SK-N-SH (cell line): ENCODE data around the gene ZNF697.

Experiments
- CHD2 ChIP-seq: fragments of 150-350 bp; IDR thresholded peaks from 2 replicates; pipeline ENCODE4 v1.6.1; 2018; ENCODE audit warnings: low read length; ENCODE audit not compliant: partially characterized antibody
- EZH2phosphoT487 ChIP-seq: fragments of 200-600 bp; sonication (generic); IDR thresholded peaks from 2 replicates; pipeline ENCODE4 v1.6.1; 2017; ENCODE audit warnings: low read depth, mixed run types, mild to moderate bottlenecking, antibody characterized with exemption, moderate library complexity, borderline replicate concordance
- GABPA ChIP-seq: IDR thresholded peaks from 2 replicates; pipeline ENCODE4 v1.4.0; 2012; ENCODE audit warnings: low read depth, mild to moderate bottlenecking
- MXI1 ChIP-seq: IDR thresholded peaks from 2 replicates; pipeline ENCODE4 v1.6.1; 2012; ENCODE audit warnings: mild to moderate bottlenecking, low read depth, low read length, improper control_type of control experiment
- NFIC ChIP-seq: IDR thresholded peaks from 2 replicates; pipeline ENCODE4 v1.4.0; 2012; ENCODE audit warnings: borderline replicate concordance
- NRF1 ChIP-seq: IDR thresholded peaks from 2 replicates; pipeline ENCODE4 v1.6.1; 2012; ENCODE audit warnings: low read depth, mild to moderate bottlenecking, low read length
- POLR2AphosphoS5 ChIP-seq: IDR thresholded peaks from 2 replicates; pipeline ENCODE4 v1.6.1; 2012; ENCODE audit warnings: low read depth, low read length
- RCOR1 ChIP-seq: fragments of 150-350 bp; IDR thresholded peaks from 2 replicates; pipeline ENCODE4 v1.6.1; 2017; ENCODE audit warnings: antibody characterized with exemption, low read length
- RFX5 ChIP-seq: IDR thresholded peaks from 2 replicates; pipeline ENCODE4 v1.6.1; 2012; ENCODE audit warnings: mild to moderate bottlenecking, improper control_type of control experiment, low read length
- SIN3A ChIP-seq: IDR thresholded peaks from 2 replicates; pipeline ENCODE4 v1.6.1; 2012; ENCODE audit warnings: low read depth, mild to moderate bottlenecking, low read length, moderate library complexity, borderline replicate concordance
- TF ChIP-seq, protein P1 (sequence below): fragments of 200-600 bp; sonication (generic); IDR thresholded peaks from 2 replicates; pipeline ENCODE4 v1.6.1; 2017; ENCODE audit warnings: antibody characterized with exemption, mild to moderate bottlenecking, moderate library complexity
- TF ChIP-seq, protein P2 (sequence below): IDR thresholded peaks from 2 replicates; pipeline ENCODE4 v1.4.0; 2012; ENCODE audit warnings: low read depth
- TF ChIP-seq, protein P3 (sequence below): IDR thresholded peaks from 2 replicates; pipeline ENCODE4 v1.4.0; 2012; ENCODE audit warnings: low read depth, borderline replicate concordance
- TF ChIP-seq, protein P4 (sequence below): IDR thresholded peaks from 2 replicates; pipeline ENCODE4; 2012

DNA sequence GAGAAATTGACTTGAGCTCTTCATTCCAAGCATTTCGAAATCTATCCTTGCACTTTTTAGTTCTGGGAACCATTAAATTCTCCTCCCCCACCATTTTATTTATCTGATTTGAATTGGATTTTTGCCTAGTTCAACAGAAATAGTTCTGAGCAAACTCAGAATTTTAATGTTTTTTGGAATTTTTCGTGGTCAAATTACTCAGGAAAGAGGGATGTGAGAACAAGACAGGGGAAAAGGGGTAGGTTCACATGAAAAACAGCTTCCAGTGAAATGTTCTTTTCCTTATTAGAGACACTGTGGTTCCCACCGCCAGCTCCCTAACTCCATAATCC lies 5.7 kb upstream of the ZNF697 start:
- TF ChIP-seq SIN3A (no peak), RFX5 (no peak), EZH2phosphoT487 (no peak), CHD2 (no peak), MXI1 (no peak), NRF1 (no peak), RCOR1 (no peak), POLR2AphosphoS5 (no peak), NFIC (no peak), GABPA (no peak)
- TF ChIP-seq, protein P1, sequence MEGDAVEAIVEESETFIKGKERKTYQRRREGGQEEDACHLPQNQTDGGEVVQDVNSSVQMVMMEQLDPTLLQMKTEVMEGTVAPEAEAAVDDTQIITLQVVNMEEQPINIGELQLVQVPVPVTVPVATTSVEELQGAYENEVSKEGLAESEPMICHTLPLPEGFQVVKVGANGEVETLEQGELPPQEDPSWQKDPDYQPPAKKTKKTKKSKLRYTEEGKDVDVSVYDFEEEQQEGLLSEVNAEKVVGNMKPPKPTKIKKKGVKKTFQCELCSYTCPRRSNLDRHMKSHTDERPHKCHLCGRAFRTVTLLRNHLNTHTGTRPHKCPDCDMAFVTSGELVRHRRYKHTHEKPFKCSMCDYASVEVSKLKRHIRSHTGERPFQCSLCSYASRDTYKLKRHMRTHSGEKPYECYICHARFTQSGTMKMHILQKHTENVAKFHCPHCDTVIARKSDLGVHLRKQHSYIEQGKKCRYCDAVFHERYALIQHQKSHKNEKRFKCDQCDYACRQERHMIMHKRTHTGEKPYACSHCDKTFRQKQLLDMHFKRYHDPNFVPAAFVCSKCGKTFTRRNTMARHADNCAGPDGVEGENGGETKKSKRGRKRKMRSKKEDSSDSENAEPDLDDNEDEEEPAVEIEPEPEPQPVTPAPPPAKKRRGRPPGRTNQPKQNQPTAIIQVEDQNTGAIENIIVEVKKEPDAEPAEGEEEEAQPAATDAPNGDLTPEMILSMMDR = no peak
- TF ChIP-seq, protein P2, sequence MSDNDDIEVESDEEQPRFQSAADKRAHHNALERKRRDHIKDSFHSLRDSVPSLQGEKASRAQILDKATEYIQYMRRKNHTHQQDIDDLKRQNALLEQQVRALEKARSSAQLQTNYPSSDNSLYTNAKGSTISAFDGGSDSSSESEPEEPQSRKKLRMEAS = no peak
- TF ChIP-seq, protein P3, sequence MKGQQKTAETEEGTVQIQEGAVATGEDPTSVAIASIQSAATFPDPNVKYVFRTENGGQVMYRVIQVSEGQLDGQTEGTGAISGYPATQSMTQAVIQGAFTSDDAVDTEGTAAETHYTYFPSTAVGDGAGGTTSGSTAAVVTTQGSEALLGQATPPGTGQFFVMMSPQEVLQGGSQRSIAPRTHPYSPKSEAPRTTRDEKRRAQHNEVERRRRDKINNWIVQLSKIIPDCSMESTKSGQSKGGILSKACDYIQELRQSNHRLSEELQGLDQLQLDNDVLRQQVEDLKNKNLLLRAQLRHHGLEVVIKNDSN = no peak
- TF ChIP-seq, protein P4, sequence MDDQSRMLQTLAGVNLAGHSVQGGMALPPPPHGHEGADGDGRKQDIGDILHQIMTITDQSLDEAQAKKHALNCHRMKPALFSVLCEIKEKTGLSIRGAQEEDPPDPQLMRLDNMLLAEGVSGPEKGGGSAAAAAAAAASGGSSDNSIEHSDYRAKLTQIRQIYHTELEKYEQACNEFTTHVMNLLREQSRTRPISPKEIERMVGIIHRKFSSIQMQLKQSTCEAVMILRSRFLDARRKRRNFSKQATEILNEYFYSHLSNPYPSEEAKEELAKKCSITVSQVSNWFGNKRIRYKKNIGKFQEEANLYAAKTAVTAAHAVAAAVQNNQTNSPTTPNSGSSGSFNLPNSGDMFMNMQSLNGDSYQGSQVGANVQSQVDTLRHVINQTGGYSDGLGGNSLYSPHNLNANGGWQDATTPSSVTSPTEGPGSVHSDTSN = no peak
